ENCODE data around the gene TVP23C.

TVP23C gene

GRCh38 chr17:15462976-15463772, 100.1 kb downstream of the TVP23C start:
- DNase-seq, result no peak

GRCh38 chr17:15457723-15458094, 105.6 kb downstream of the TVP23C start:
- no peak for DNase-seq

GRCh38 chr17:15456972-15457722, 106.1 kb downstream of the TVP23C start:
- DNase-seq, result no peak

- DNase-seq, result no peak
Measured at GRCh38 chr17:15456496-15456895, 106.8 kb downstream of the TVP23C start.

GRCh38 chr17:15454346-15454745, 108.9 kb downstream of the TVP23C start:
- no peak for DNase-seq

- no peak for DNase-seq
Measured at GRCh38 chr17:15453782-15454181, 109.5 kb downstream of the TVP23C start.

- no peak for DNase-seq
Measured at GRCh38 chr17:15453246-15453645, 110.0 kb downstream of the TVP23C start.

- no peak for DNase-seq
Measured at GRCh38 chr17:15452746-15453145, 110.5 kb downstream of the TVP23C start.
